GM19239 (cell line): ENCODE results near the gene MAPKBP1.

Source experiments
- DNase-seq: peaks from one replicate; pipeline ENCODE4 v3.0.0; 2011; ENCODE audit warnings: low spot score; ENCODE audit not compliant: insufficient read length
- FAIRE-seq: peaks from 2 replicates; lab custom pipeline; 2011; peaks lifted over from hg19 to GRCh38; lab: Jason Lieb, UNC

The MAPKBP1 gene

GRCh38 chr15:41804916-41805666, 30.8 kb downstream of the MAPKBP1 start:
- FAIRE-seq (no peak), DNase-seq (no peak)

GRCh38 chr15:41805711-41806110, 31.4 kb downstream of the MAPKBP1 start:
- DNase-seq, result no peak
- no peak for FAIRE-seq

- no peak for DNase-seq
Observed at GRCh38 chr15:41806291-41807181, 32.3 kb downstream of the MAPKBP1 start.

GRCh38 chr15:41809121-41809520, 34.8 kb downstream of the MAPKBP1 start:
- DNase-seq, result no peak

More at GRCh38 chr15:41806291-41807181, 32.3 kb downstream of the MAPKBP1 start:
- FAIRE-seq, result no peak

GRCh38 chr15:41809526-41810220, 35.4 kb downstream of the MAPKBP1 start:
- DNase-seq (no peak), FAIRE-seq (no peak)

More at GRCh38 chr15:41809121-41809520, 34.8 kb downstream of the MAPKBP1 start:
- no peak for FAIRE-seq

- FAIRE-seq, result no peak
- no peak for DNase-seq
Observed at GRCh38 chr15:41810651-41811431, 36.6 kb downstream of the MAPKBP1 start.

GRCh38 chr15:41811432-41812195, 37.3 kb downstream of the MAPKBP1 start:
- DNase-seq, result peak; percentile 71
- peak; percentile 93 for FAIRE-seq

- FAIRE-seq (no peak), DNase-seq (no peak)
Observed at GRCh38 chr15:41812820-41813375, 38.6 kb downstream of the MAPKBP1 start.

- DNase-seq (no peak), FAIRE-seq (no peak)
Observed at GRCh38 chr15:41813426-41813825, 39.1 kb downstream of the MAPKBP1 start.

GRCh38 chr15:41814534-41814933, 40.2 kb downstream of the MAPKBP1 start:
- FAIRE-seq, result no peak

GRCh38 chr15:41816788-41817187, 42.5 kb downstream of the MAPKBP1 start:
- no peak for FAIRE-seq
- DNase-seq, result no peak

More at GRCh38 chr15:41814534-41814933, 40.2 kb downstream of the MAPKBP1 start:
- DNase-seq, result no peak

- DNase-seq, result no peak
Observed at GRCh38 chr15:41817327-41817726, 43.0 kb downstream of the MAPKBP1 start.

GRCh38 chr15:41817781-41818180, 43.5 kb downstream of the MAPKBP1 start:
- DNase-seq, result no peak
- no peak for FAIRE-seq

More at GRCh38 chr15:41817327-41817726, 43.0 kb downstream of the MAPKBP1 start:
- FAIRE-seq, result no peak

- DNase-seq (no peak), FAIRE-seq (no peak)
Observed at GRCh38 chr15:41819455-41820050, 45.3 kb downstream of the MAPKBP1 start.

- FAIRE-seq, result no peak
- DNase-seq, result no peak
Observed at GRCh38 chr15:41820791-41821423, 46.6 kb downstream of the MAPKBP1 start.

- FAIRE-seq (no peak), DNase-seq (no peak)
Observed at GRCh38 chr15:41821831-41822230, 47.5 kb downstream of the MAPKBP1 start.

- DNase-seq (no peak), FAIRE-seq (no peak)
Observed at GRCh38 chr15:41822471-41822870, 48.2 kb downstream of the MAPKBP1 start.

GRCh38 chr15:41822957-41823356, 48.7 kb downstream of the MAPKBP1 start:
- FAIRE-seq, result no peak
- no peak for DNase-seq
